ENCODE data around the gene F12.

GRCh38 chr5:177444106-177445051 is 35.0 kb upstream of the F12 start:
- no peak for TF ChIP-seq RELA (CRISPR knock-in tag; IDR thresholded peaks at IDR 0.05; ENCODE audit: borderline replicate concordance)
- no peak for TF ChIP-seq ATF6 (CRISPR knock-in tag; IDR thresholded peaks at IDR 0.05)

Data from WTC11 (cell line).